ENCODE measurements around the gene CHN2.
"Not testable (repeated sequence)": the region's sequence is repeated elsewhere in the genome, so short reads cannot be mapped to it uniquely, and the experiment has no call there.

The CHN2 gene

GRCh38 chr7:29207162-29207801 is 12.7 kb downstream of the CHN2 start:
- no peak for DNase-seq (ENCODE audit: low read depth)
- TF ChIP-seq, protein P1, sequence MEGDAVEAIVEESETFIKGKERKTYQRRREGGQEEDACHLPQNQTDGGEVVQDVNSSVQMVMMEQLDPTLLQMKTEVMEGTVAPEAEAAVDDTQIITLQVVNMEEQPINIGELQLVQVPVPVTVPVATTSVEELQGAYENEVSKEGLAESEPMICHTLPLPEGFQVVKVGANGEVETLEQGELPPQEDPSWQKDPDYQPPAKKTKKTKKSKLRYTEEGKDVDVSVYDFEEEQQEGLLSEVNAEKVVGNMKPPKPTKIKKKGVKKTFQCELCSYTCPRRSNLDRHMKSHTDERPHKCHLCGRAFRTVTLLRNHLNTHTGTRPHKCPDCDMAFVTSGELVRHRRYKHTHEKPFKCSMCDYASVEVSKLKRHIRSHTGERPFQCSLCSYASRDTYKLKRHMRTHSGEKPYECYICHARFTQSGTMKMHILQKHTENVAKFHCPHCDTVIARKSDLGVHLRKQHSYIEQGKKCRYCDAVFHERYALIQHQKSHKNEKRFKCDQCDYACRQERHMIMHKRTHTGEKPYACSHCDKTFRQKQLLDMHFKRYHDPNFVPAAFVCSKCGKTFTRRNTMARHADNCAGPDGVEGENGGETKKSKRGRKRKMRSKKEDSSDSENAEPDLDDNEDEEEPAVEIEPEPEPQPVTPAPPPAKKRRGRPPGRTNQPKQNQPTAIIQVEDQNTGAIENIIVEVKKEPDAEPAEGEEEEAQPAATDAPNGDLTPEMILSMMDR (conservative IDR thresholded peaks at IDR 0.05; ENCODE audit: low read depth, low read length): no peak
- H3K4me3 ChIP-seq (ENCODE audit: low read length): no peak overlapping the region

- no peak for DNase-seq (ENCODE audit: low read depth)
- H3K4me3 ChIP-seq (ENCODE audit: low read length): no peak overlapping the region
- TF ChIP-seq, protein P1 (conservative IDR thresholded peaks at IDR 0.05; ENCODE audit: low read depth, low read length): no peak
Measured at GRCh38 chr7:29208410-29209250, 14.1 kb downstream of the CHN2 start.

DNA sequence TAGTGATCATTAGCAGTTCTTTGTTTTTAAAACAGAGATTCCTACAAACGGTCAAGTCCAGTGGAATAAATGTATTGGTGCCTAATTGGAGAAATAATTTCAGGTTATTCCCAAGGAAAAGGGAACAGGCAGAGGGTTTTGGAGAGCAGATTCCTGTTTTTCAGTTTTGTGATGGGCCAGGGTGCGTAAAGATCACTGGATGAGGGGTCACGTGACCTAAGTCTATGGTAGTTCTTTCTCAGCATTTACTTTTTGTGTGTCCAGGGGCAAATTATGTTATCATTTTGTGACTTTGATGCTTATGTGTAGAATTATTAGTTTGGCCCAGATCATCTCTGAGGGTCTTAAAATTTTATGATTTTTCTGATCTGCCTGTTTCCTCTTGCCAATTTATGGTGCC is 15.2 kb downstream of the CHN2 start:
- no peak for DNase-seq (ENCODE audit: low read depth)
- TF ChIP-seq, protein P1 (conservative IDR thresholded peaks at IDR 0.05; ENCODE audit: low read depth, low read length): no peak
- no peak overlapping the region for H3K4me3 ChIP-seq (ENCODE audit: low read length)

DNA sequence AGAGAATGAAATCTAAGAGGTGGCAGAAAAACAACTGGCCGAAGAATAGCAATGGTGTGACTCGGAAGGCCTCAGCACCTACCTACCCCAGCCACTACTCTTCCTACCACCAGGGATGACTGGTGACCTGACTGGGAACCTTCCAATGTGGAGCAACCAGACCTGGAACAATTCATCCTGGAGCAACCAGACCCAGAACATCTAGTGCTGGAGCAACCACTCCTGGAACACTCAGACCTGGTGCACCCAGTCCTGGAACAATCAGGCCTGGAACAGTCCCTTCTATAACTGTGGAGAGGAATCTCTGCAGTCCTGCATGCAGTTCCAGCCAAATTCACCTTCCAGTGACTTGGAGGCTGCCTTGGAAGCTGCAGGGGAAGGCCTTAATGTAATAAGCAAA is 18.2 kb downstream of the CHN2 start:
- not testable (repeated sequence) for H3K4me3 ChIP-seq (ENCODE audit: low read length); DNase-seq (ENCODE audit: low read depth)

- TF ChIP-seq, protein P1 (conservative IDR thresholded peaks at IDR 0.05; ENCODE audit: low read depth, low read length): no peak
- H3K4me3 ChIP-seq (ENCODE audit: low read length): no peak overlapping the region
- no peak for DNase-seq (ENCODE audit: low read depth)
Measured at GRCh38 chr7:29214056-29214455, 19.5 kb downstream of the CHN2 start.

DNA sequence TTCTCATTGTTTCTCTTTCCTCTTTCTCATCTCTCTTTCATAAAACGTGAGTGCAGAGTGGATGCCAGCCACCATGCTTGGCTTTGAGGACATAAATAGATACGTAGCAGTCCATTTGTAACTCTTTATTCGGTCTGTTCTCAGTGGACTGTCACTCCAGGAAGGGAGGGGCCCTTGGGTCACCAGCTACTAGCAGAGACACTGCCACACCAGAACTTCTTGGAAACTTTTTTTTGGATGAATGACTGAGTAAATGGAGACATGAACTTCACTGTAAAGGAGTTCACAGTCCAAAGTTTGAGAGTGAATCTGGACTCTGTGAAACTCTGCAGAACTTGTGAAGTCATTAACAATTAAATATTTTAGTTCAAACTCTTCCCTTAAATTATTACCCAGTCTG is 20.2 kb downstream of the CHN2 start:
- DNase-seq (ENCODE audit: low read depth): no peak
- no peak overlapping the region for H3K4me3 ChIP-seq (ENCODE audit: low read length)

DNA sequence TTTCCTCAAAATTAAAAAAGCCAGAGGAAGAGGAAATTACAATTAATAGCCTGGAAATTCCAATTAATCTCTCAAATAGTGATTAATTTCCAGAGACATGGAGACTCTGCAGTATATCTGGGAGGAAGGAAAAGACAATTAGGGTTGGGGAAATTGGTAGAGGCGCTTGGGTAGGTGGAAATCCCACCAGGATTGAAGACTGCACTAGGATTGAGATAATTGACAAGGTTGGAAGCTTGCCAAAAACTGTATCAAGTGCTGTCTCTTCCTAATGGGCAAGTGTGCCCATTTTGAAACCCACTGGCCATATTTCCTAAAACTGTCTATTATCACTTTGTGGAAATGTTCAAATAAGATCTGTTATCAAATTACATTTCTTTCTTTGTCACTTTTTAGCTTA is 21.6 kb downstream of the CHN2 start:
- H3K4me3 ChIP-seq (ENCODE audit: low read length): no peak overlapping the region
- TF ChIP-seq, protein P1 (conservative IDR thresholded peaks at IDR 0.05; ENCODE audit: low read depth, low read length): no peak
- DNase-seq (ENCODE audit: low read depth): no peak

More for the DNA sequence above, 20.2 kb downstream of the CHN2 start:
- TF ChIP-seq, protein P1 (conservative IDR thresholded peaks at IDR 0.05; ENCODE audit: low read depth, low read length): no peak
